ENCODE measurements around the gene THTPA.

THTPA gene

GRCh38 chr14:23555882-23556699, at the start of gene THTPA:
TSS of gene THTPA (plus strand) at chr14:23556271. CDS start at chr14:23556758, 487 bp downstream.
- DNase-seq: peak; percentile 64

GRCh38 chr14:23512156-23512555, 43.9 kb upstream of the THTPA start:
- DNase-seq: peak; percentile 83

- DNase-seq: peak; percentile 93
These were observed 42.9 kb upstream of the THTPA start for GRCh38 chr14:23513005-23513817.

GRCh38 chr14:23513818-23514643, 42.0 kb upstream of the THTPA start:
- peak; percentile 82 for DNase-seq

- DNase-seq: no peak
These were observed 41.5 kb upstream of the THTPA start for GRCh38 chr14:23514644-23514957.

GRCh38 chr14:23517650-23518326, 38.3 kb upstream of the THTPA start:
- DNase-seq: no peak

- no peak for DNase-seq
These were observed 37.4 kb upstream of the THTPA start for GRCh38 chr14:23518709-23519108.

- no peak for DNase-seq
These were observed 35.1 kb upstream of the THTPA start for GRCh38 chr14:23520899-23521533.

GRCh38 chr14:23521785-23522640, 34.1 kb upstream of the THTPA start:
- no peak for DNase-seq

- DNase-seq: no peak
These were observed 33.4 kb upstream of the THTPA start for GRCh38 chr14:23522643-23523198.

GRCh38 chr14:23523229-23524016, 32.6 kb upstream of the THTPA start:
- no peak for DNase-seq

GRCh38 chr14:23524954-23525353, 31.1 kb upstream of the THTPA start:
- no peak for DNase-seq

GRCh38 chr14:23525611-23526010, 30.5 kb upstream of the THTPA start:
- no peak for DNase-seq

- DNase-seq: no peak
These were observed 27.5 kb upstream of the THTPA start for GRCh38 chr14:23528555-23528954.

- DNase-seq: no peak
These were observed 27.1 kb upstream of the THTPA start for GRCh38 chr14:23529016-23529415.

- no peak for DNase-seq
These were observed 25.6 kb upstream of the THTPA start for GRCh38 chr14:23530375-23531055.

GRCh38 chr14:23531391-23531790, 24.7 kb upstream of the THTPA start:
- DNase-seq: no peak

GRCh38 chr14:23532658-23533057, 23.4 kb upstream of the THTPA start:
- DNase-seq: no peak

GRCh38 chr14:23533652-23534435, 22.2 kb upstream of the THTPA start:
- DNase-seq: no peak

All from DMS 273 treated with DMSO at 0.1 percent for 48 hours (cell line).